ENCODE data around the gene SLC7A14.
"Not testable (repeated sequence)": the region's sequence is repeated elsewhere in the genome, so short reads cannot be mapped to it uniquely, and the experiment has no call there.

SLC7A14 gene

GRCh38 chr3:170593634-170594033 lies 7.8 kb upstream of the SLC7A14 start:
- DNase-seq, result no peak

- DNase-seq, result no peak
Observed at GRCh38 chr3:170589113-170589512, 3.2 kb upstream of the SLC7A14 start.

GRCh38 chr3:170585008-170585936 lies 603 bp downstream of the SLC7A14 start:
- no peak for DNase-seq

DNA sequence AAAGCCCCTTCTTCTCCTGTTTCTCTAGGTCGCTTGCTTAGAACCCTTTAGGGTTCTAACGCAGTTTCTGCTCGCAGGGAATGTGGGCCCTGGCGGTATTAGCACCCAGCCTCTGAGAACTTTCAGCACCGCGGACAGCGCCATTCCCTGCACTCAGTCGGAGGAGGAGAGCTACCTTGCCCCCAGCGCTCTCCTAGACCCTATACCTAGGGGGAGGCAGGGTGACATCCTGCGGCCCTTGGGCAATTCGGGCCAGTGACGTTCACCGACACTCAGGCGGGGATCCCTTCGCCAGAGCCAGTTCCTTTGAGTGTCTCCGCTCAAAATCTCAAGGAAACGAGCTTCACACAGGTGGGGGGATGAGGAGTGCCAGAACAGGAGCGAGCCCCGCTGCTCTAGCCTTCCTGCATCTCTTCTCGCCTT lies 1.3 kb downstream of the SLC7A14 start:
- peak; percentile 23 for DNase-seq

GRCh38 chr3:170579646-170580045 lies 6.2 kb downstream of the SLC7A14 start:
- DNase-seq, result no peak

GRCh38 chr3:170572665-170573253 lies 13.1 kb downstream of the SLC7A14 start:
- DNase-seq, result peak; percentile 88

- DNase-seq, result not testable (repeated sequence)
Observed at GRCh38 chr3:170567598-170567997, 18.3 kb downstream of the SLC7A14 start.

DNA sequence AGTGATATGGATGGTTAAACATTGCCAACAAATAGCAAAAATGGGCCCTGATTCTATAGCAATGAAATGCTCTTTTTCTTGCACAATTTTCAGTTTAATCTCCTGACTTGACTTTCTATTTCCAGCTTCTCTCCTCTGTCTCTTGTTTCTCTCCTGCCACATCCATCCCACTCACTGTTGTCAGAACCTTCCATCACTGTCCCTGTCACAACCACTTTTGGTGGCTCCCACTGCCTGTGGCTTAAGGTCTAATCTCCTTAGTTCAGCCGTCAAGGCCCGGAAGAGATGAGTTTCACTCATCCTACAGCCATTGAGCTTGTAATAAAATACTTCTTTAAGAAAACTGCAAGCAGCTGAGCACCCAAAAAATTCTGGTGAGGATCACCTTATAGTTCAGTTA lies 19.5 kb downstream of the SLC7A14 start:
- no peak for DNase-seq

DNA sequence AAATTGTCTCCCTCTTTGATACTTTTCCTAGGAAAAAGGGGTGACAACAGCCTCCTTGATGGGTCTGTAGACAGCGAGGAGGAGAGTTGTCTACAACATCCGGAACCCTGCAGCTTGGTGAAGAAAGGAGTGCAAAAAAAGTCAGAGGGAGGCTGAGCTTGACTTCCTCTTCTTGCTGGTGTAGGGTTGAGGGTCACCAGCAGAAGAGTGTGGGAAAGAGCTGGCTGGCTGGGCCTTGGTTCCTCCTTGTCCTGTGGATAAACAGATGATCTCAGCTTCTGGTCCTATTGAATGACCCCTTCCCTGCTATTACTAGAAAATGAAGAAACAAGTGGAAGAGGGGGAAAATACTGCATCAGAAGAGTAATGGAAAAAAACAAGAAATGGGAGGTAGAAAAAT lies 20.4 kb downstream of the SLC7A14 start:
- no peak for DNase-seq

GRCh38 chr3:170564664-170565063 lies 21.2 kb downstream of the SLC7A14 start:
- no peak for DNase-seq

DNA sequence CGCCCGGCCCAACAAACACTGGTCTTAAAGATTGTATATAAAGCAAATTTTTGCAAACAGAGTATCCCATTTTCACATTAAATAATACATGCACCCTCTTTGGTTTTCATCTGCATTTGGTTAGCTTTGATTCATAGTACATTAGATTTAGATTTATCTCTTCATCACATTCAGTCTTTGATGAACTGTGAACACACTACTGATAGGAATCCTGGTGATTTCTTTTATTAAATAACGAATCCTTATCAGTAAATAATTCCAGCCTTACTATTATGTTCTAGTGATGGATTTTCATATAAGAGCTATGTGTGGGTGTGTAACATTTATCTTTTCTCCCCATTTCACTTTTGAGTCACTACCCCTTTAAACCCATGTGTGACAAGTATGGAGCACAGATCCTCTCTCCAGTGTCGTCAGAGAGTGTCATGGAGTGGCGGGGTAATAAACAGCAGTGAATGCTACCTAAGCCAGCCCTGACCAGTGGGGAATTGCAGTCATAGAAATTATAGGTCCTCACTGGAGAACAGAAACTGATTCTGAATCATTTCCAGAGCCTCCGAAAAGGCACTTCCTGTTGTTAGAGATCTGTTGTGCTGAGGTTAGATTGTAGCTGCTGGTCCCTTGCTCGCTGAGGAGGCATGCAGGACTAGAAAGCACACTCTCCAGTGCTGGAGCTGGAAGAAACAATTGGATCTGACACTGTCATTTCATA lies 22.0 kb downstream of the SLC7A14 start:
- peak; percentile 40 for DNase-seq

DNA sequence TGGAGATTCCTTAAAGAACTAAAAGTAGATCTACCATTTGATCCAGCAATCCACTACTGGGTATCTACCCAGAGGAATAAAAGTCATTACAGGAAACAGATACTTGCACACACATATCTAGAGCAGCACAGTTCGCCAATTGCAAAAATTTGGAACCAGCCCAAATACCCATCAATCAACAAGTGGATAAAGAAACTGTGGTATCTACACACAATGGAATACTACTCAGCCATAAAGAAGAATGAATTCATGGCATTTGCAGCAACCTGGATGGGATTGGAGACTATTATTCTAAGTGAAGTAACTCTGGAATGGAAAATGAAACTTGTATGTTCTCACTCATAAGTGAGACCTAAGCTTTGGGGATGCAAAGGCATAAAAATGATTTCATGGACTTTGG lies 23.8 kb downstream of the SLC7A14 start:
- no peak for DNase-seq

DNA sequence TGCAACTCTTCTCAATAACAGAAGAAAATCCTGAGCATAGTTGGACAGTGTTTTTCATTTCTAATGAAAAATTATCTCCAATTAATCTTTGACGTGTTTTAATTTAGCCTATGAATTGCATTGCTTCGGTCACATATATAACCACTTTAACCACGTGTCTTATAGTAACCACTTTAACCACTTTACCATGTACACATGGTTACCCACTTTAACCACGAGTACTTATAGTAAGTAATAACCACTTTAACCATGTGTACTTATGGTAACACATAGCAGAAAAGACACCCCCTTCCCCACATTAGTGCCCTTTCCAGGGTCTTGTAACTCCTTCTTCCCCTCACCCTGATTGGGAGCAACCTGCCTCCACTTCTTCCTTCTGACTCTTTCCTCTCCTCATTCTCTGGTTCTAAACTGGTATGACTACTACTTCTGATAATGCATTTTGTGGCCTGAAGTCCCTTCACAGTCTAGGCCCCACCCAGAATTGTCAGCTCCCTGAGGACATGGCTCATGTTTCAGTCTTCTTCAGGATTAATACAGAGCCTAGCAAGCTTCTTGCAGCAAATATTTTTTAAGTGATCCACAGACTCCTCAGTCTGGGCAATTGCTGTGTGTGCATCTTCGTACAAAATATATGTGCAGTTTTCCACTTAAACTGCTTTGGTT lies 25.0 kb downstream of the SLC7A14 start:
- no peak for DNase-seq

GRCh38 chr3:170560296-170560695 lies 25.6 kb downstream of the SLC7A14 start:
- no peak for DNase-seq

DNA sequence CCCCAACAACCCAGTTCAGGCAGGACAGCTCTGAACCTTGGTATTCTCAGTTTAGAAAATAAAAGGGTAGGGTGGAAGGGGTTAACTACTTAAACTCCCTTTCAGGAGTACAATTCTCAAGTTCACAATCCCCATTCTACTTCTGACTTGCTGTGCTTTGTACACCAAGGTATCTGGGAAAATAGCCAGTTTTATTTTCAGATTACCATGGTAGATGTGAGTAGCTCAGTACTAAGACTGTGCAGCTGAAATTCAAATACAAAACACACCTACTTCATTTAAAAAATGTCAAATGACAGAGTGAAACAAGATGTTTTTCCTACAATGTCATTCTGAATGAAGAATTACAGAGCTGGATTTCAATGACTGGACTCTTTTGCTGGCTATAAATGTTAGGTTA lies 27.4 kb downstream of the SLC7A14 start:
- DNase-seq, result no peak

DNA sequence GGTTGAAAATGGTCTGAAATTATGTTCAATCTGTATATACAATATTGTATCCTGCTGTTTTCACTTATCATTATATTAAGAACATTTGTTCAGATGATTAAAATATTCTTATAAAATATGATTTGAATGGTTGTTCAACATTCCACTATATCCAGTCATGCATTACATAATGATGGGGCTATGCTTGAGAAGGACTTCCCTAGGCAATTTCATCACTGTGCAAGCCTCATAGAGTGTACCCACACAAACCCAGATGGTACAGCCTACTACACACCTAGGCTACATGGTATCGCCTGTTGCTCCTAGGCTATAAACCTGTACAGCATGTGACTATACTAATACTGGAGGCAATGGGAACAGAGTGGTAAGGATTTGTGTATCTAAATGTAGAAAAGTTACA lies 30.5 kb downstream of the SLC7A14 start:
- peak; percentile 60 for DNase-seq

DNA sequence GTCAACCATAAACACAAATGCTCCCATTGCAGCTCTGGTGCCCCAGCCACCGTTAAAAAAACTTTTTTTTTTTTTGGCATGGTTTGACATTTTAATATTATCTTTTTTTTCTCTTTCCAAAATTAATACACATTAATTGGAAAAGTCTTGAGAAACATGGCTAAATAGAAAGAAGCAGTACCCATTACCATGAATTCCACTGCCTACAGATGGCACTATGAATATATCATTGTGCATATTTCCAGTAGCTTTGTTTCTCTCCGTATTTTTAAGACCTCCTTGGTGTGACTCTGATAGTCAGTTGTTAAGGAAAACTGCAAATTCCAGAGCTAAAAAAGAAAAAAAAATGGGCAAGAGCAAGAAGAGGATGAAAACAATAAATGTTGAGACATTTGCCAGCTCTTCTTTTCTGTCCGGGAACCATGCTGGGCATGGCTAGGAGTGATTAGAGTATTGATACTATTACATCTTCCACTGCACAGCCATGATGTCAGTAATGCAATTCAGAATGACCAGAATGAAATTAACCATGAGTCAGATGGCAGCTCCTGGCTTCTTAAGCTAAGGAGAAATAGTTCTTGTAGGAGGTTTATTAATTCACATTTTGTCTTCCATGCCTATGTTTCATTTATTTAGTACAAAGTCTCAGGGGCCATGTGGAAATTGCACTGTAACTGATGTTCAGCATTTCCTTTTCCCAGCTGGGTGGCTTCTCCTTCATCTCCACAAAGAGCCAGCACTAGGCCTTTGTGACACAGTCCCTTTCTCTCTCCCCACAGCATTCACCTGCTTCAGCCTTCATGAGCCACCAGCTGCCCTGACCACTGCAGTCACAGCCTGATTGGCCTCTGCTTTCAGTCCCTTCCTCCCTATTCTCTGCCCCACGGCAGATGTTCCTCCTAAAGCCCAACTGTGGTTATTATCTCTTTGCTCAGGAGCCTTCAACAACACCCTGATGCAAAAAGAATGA lies 31.8 kb downstream of the SLC7A14 start:
- peak; percentile 13 for DNase-seq

DNA sequence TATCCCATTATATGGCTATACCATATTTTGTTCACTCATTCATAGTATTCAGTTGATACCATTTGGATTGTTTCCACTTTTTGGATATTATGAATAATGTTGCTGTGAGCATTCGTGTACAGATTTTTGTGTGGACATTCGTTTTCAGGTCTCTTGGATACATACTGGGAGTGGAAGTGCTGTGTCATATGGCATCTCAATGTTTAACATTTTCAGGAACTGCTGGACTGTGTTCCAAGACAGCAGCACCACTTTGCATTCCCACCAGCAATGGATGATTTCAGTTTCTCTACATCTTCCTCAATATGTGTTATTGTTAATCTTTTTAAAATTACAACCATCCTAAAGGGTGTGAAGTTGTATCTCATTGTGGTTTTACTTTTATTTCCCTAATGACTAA lies 34.6 kb downstream of the SLC7A14 start:
- no peak for DNase-seq

GRCh38 chr3:170542704-170543103 lies 43.2 kb downstream of the SLC7A14 start:
- peak; percentile 34 for DNase-seq

DNA sequence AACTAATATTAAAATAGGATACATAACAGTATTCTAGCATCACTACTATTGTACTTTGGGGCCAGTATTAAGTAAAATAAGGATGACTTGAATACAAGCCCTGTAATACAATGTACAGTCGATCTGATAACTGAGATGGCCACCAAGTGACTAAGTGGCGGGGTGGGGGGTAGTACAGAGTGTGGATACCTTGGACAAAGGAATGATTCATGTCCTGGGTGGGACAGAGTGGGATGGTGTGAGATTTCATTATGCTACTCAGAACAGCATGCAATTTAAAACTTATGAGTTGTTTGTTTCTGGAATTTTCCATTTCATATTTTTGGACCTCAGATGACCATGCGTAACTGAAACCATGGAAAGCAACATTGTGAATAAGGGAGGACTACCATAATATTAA lies 46.0 kb downstream of the SLC7A14 start:
- no peak for DNase-seq

GRCh38 chr3:170536712-170537111 lies 49.2 kb downstream of the SLC7A14 start:
- DNase-seq, result no peak

DNA sequence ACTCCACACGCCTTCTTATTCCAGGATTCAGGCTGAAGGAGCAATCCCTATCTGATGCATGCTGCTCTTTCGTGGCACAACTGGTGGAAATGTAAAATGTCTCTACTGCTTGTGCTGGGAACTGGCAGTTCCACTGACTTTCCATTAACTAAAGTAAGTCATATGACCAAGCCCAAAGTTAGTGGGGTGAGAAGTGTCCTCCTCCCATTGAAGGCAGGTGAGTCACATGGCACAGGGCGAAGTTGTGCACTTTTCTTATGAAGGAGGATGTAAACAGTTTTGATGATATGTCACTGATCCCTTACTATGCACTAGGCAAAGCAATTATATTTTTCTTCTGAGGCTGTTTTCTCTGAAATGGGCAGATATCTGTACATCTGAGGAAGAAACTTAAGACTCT lies 51.6 kb downstream of the SLC7A14 start:
- DNase-seq, result no peak
